GM08714 (cell line): ENCODE results near the gene DNAAF8.

ENCODE experiments used
- H3K4me3 ChIP-seq: fragments of 200-500 bp; sonication (Bioruptor generic); 2 replicates; pipeline ENCODE4 v1.5.1; 2014; ENCODE audit warnings: mild to moderate bottlenecking, low read length, inconsistent platforms
- ZNF274 ChIP-seq: IDR thresholded peaks from 2 replicates; pipeline ENCODE4 v1.6.1; 2012; ENCODE audit warnings: mild to moderate bottlenecking, low read depth, low read length

DNAAF8 gene

DNA sequence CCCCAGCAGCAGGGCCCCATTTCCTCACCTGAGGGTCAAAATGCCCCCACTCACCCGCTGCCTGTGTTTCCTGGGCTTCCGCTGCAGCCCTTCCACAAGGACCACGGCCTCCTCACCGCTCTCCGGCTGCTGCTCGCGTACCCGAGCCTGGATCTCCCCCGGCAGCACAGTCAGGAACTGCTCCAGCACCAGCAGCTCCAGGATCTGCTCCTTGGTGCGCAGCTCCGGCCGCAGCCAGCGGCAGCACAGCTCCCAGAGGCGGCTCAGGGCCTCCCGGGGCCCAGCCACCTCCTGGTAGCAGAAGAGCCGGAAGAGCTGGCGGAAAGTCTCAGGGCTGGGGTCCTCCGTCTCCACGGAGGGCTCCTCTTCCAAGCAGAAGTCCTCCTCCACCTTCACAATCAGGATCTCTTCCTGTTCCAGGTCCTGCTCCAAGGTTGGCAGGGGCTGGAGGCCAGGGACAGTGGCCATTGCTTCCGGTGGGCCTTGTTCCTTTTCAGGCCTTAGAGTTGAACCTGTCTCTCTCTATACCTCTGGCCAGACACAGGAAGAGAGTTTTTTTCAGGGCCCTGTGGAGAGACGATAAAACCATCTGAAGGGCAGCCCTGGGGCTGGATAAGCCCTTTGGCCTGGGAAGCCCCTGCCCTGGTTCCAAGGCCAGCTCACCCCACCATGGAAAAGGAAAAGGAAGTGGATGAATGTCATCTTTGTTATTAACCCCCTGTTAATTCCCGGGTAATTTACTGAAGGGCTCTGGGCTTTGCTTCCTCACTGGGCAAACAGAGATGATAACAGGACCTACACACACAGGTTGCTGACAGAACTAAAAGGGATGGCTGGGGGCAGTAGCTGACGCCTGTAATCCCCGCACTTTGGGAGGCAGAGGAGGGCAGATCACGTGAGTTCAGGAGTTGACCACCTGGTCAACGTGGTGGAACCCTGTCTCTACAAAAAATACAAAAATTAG is 31.5 kb downstream of the DNAAF8 start:
- peak overlapping the region; percentile 93 for H3K4me3 ChIP-seq
- no peak for TF ChIP-seq ZNF274

DNA sequence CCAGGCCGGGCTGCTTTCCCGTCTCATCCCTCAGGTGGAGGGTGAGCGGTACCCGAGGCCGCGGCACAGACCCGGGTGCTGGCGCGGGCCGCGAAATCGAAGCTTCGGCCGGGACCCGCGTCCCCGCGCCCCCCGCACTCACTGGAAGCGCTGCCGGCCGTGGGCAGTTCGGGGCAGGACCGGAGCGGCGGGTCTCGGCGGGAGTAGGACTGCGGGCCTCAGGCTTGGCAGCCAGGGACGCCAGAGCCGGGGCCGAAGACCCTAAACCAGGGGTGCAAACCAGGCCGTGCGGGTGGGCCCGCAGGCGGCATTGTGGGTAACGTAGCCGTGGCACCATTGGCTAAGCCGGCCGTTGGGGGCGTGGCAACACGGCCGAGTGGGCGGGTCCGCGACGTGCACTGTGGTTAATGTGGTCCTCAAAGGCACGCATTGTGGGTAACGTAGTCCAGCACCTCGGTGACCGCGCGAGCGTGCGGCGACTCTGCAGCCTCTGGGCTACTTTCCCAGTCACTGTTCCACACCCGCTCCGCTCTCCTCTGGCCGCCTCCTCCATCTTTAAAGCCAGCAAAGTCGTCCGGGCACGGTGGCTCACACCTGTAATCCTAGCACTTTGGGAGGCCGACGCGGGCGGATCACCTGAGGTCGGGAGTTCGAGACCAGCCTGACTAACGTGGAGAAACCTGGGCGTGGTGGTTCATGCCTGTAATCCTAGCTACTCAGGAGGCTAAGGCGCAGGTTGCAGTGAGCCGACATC is 32.7 kb downstream of the DNAAF8 start, which contains the start of gene ZNF500:
Gene ZNF500, minus strand, starts transcription at position 288 of the 754 bp plus-strand sequence. CDS start 1,184 bp downstream, outside the sequence.
- no peak for TF ChIP-seq ZNF274
- H3K4me3 ChIP-seq, result peak within 1 kb of the TSS; percentile 93

DNA sequence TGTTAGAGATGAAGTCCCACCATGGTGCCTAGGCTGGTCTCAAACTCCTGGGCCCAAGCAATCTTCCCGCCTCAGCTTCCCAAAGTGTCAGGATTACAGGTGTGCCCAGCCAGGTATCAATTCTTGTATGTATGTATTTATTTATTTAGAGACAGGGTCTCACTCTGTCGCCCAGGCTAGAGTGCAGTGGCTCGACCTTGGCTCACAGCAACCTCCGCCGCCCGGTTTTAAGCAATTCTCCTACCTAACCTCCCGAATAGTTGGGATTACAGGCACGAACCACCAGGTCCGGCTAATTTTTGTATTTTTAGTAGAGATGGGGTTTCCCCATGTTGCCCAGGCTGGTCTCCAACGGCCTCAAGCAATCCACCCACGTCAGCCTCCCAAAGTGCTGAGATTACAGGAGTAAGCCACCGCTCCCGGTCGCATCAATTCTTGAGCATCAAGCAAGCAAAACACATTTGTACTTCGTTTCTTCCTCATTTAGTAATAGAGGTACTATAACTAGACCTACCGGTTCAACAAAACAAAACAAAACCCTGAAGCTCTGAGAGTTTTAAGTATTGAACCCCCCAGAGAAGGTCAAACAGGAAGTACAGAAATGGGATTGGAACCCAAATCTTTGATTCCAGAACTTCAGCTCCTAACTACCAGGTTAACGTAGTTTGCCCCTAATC is 33.7 kb downstream of the DNAAF8 start:
- no peak for TF ChIP-seq ZNF274
- H3K4me3 ChIP-seq, result peak overlapping the region; percentile 93

DNA sequence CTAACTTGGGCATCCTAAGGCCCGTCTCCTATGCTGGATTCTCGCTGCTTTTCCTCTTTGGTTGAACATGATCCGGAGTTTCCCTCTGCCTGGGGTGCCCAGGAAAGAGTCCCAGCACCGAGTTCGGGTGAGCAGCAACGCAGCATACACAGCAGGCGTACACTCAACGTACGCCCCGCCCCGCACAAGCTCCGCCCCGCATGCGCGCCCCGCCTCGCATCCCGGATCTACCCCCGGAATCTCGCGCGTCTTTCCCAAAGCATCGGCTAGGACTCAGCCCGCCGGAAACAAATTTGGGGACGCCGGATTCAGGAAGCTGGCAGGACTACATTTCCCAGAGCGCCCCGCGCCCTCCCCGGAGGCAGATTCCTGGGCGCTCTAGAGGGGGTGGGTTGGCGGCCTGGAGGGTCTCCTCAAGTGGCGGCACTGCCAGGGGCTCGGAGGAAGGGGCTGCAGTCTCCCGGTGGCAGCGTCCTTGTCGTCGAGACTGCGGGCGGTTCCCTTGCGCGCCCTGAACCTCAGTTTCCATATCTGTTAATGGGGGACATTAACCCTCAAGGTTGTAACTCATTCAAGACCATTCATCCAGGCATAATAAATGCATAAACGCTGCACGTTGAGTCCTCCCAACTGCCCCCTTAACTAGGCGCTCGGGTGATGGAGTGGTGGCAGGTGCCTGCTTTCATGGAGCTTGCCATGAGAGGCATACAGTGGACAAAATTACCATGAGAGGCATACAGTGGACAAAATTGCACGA is 34.4 kb downstream of the DNAAF8 start:
- TF ChIP-seq ZNF274, result no peak
- H3K4me3 ChIP-seq, result peak overlapping the region; percentile 93

DNA sequence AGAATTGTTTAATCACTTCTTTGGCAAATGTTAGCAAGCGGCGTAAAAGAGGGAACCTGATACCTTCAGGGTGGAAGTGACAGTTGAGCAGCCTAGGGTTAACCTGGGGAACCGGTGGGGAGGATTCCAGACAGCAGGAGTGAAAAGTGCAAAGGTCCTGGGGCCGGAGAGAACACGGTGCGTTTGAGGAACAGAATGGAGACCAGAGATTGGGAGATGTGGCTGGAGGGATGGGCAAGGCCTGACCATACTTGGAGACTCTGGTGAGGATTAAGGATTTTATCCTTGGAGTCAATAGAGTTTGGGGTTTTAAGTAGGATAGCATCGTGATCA is 34.9 kb downstream of the DNAAF8 start:
- TF ChIP-seq ZNF274, result no peak
- no peak overlapping the region; the same call in 1 of the 2 replicates for H3K4me3 ChIP-seq

DNA sequence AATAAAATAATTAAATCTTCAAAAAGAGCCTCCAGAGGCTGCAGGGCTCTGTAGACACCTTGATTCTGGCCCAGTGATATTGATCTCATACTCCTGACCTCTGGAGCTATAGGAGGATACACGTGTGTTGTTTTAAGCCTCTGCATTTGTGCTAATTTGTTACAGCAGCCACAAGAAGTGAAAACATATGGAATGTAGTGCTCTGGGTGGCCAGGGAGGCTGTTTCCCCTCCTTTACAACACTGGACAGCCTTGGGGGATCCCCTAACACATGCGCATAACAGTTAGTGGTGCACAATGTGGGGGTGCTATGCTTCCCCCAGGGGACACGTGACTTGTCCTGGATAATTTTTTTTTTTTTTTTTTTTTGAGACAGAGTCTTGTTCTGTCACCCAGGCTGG is 37.3 kb downstream of the DNAAF8 start:
- TF ChIP-seq ZNF274, result no peak
- no peak overlapping the region for H3K4me3 ChIP-seq

DNA sequence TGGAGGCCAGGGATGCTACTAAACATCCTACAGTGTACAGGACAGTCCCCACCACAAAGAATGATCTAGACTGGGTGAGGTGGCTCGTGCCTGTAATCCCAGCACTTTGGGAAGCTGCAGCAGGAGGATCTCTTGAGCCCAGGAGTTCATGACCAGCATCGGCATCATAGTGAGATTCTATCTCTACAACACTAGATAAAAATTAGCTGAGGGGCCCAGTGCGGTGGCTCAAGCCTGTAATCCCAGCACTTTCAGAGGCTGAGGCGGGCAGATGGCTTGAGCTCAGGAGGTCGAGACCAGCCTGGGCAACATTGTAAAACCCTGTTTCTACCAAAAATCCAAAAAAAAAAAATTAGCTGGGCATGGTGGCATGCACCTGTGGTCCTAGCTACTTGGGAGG is 38.0 kb downstream of the DNAAF8 start:
- TF ChIP-seq ZNF274, result no peak

DNA sequence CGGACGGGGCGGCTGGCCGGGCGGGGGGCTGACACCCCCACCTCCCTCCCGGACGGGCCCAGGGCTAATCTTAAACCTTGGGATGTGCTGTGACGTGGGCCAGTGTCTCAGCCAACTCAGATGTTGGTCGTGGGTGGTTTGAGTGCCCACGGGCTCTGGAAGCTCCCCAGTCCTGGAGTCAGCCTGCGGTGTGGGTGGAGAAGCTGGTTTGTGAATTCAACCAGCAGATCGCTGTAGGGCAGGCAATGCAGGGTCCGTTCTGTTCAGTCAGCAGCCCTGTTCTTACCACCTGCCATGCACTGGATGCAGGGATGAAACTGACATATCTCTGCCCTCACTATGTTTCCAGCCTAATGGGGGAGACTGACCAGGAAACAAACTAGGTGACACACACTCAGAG is 40.7 kb downstream of the DNAAF8 start:
- no peak for TF ChIP-seq ZNF274
- H3K4me3 ChIP-seq, result no peak overlapping the region

More for the DNA sequence above, 38.0 kb downstream of the DNAAF8 start:
- H3K4me3 ChIP-seq, result no peak overlapping the region

DNA sequence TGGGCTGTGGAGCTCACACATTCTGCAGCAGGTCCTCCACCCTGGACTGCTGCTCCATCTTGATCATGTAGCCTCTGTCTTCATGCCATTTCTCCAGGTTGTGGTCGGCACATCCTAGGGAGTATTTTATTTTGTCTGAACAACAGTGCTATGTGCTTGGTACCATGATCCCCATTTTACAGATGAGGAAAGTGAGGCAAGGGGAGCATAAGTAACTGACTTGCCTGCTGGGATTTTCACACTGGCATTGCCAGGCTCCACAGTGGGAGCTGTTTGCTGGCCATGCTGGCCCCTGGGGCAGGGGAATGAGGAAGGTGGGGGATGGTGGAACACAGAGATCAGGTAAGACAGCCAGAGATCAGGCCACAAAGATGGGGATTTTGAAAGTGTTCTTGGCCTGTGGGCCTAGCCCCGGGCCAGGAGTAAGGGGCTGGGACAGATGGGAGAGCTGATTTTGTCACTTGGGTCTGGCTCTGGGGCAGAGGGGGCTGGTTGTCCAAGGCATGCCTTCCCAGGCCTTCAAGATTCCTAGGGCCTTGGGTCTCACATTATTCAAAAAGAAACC is 41.9 kb downstream of the DNAAF8 start:
- H3K4me3 ChIP-seq, result no peak overlapping the region
- TF ChIP-seq ZNF274, result no peak

DNA sequence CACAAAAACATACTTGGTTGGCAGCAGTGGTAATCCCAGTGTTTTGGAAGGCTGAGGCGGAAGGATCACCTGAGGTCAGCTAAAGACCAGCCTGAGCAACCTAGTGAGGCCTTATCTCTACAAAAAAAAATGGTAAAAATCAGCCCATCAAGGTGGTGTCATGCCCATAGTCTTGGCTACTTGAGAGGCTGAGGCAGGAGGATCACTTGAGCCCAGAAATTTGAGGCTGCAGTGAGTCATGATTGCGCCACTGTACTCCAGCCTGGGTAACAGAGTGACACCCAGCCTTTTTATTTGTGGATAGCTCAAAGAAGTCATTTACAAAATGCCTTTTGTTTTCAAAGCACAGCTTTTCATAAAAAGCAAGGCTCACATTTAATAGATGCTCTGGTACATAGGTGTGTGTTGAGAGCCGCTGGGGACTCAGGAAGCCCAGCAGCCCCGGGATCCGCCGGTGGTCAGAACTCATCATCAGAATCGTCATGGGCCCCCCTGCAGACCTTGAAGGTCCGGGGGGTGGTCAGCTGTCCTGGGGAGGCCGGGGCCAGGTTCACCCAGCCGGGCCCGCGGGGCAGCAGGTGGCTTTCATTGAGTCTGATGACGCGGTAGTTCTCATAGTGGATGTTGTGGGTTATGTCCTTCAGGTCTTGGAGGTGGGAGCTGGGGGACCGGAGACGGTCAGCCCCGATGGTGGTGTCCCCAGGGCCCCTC is 43.2 kb downstream of the DNAAF8 start:
- no peak for TF ChIP-seq ZNF274
- H3K4me3 ChIP-seq, result no peak overlapping the region

DNA sequence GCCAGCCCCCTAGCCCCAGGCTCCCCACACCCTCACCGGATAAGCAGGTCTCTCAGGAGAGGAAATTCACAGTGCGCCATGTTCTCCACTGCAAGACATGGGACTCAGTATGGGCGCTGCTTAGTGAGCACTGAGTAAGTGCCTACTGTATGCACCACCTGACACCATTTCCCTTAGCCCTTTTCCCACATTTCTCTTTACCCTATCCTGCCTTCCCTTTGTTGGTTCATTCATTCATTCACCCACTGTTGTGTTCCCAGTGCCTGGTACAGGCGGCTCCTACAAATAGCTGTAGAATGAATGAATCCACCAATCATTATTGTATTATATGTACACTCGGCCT is 43.7 kb downstream of the DNAAF8 start:
- TF ChIP-seq ZNF274, result no peak
- no peak overlapping the region for H3K4me3 ChIP-seq

DNA sequence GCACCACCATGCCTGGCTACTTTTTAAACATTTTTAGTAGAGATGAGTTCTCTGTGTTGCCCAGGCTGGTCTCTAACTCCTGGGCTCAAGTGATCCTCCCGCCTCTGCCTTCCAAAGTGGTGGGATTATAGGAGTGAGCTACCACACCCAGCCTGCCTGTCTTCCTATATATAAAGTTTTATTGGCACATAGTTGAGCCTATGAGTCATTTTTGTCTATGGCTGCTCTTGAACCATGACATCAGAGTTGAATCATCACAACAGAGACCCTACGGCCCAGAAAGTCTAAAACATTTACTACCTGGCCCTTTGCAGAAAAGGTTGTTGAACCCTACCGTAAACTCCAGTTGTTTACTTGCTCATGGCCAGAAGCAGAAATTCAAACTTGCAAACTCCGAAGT is 45.9 kb downstream of the DNAAF8 start:
- no peak for TF ChIP-seq ZNF274

More for the DNA sequence above, 45.9 kb downstream of the DNAAF8 start:
- no peak overlapping the region for H3K4me3 ChIP-seq
